Breast epithelium (tissue), 4 donors: Measurements from ENCODE around the gene STK4. TPM values are rescaled to one million over a fixed set of nuclear protein-coding genes. Genes with fewer than 3 reads are reported as not detected.

ENCODE experiments used
- DNase-seq, 2 donors: peaks; one replicate each; pipeline ENCODE4 v3.0.0-alpha.2; 2019; ENCODE audit warnings: low spot score in 2 of 2
- H3K27ac ChIP-seq, 2 donors: fragments of 200-600 bp; sonication (generic) in 1 of 2; one replicate each; pipeline ENCODE4 v1.5.1; 2016 to 2019; ENCODE audit warnings: mild to moderate bottlenecking in 1 of 2
- H3K27me3 ChIP-seq, 2 donors: fragments of 200-600 bp; sonication (generic) in 1 of 2; one replicate each; pipeline versions ENCODE4 v1.5.1 to v1.6.0; 2017 to 2019; ENCODE audit warnings: control low read depth in 1 of 2, mild to moderate bottlenecking in 1 of 2
- H3K36me3 ChIP-seq: fragments of 200-600 bp; one replicate; pipeline ENCODE4 v1.5.1; 2019
- H3K4me1 ChIP-seq, 2 donors: fragments of 200-600 bp; sonication (generic); one replicate each; pipeline ENCODE4 v1.5.1; 2016 to 2019; ENCODE audit warnings: control low read depth in 1 of 2
- H3K4me3 ChIP-seq, 3 donors: fragments of 200-600 bp; sonication (generic); 1 replicate in 2 of 3; 2 replicates in 1 of 3; pipeline ENCODE4 v1.5.1; 2016 to 2019; ENCODE audit warnings: mild to moderate bottlenecking in 3 of 3, moderate library complexity in 2 of 3
- H3K9me3 ChIP-seq, 2 donors: fragments of 200-600 bp; sonication (generic) in 1 of 2; one replicate each; pipeline ENCODE4 v1.5.1; 2016 to 2019; ENCODE audit warnings: control low read depth in 1 of 2
- CTCF ChIP-seq, 3 donors: fragments of 450-650 bp; IDR thresholded peaks; one replicate each; pipeline ENCODE4 v1.5.1; 2016 to 2017; ENCODE audit warnings: antibody characterized with exemption in 3 of 3, mild to moderate bottlenecking in 3 of 3, moderate library complexity in 3 of 3
- POLR2A ChIP-seq: fragments of 450-650 bp; IDR thresholded peaks from one replicate; pipeline ENCODE4 v1.6.1; 2016; ENCODE audit warnings: antibody characterized with exemption, mild to moderate bottlenecking, moderate library complexity
- POLR2AphosphoS5 ChIP-seq, 3 donors: sonication (generic); formaldehyde crosslinking; IDR thresholded peaks; one replicate each; pipeline ENCODE4 v1.6.1; 2017; ENCODE audit warnings: antibody characterized with exemption in 3 of 3
- intact Hi-C: fragments of 100-400 bp; cut with DNase I; formaldehyde crosslinking; loops from one replicate; pipeline ENCODE4 v1.15.1; 2023; ENCODE audit warnings: low total_unique reads
- total RNA-seq, 3 donors: library from RNA; depleted of rRNA; stranded (reverse); fragments of >200 nt; gene quantifications; one replicate each; pipeline ENCODE4 v1.1.0, GENCODE V29; 2016

The STK4 gene
- total RNA-seq, 3 donors from 2014 or later = 33.1 to 35.3 (median 34.7) TPM

- Histone ChIP-seq H3K36me3 (no peaks in the 10 kb centered on the region), H3K4me3 (no peak overlapping the region), H3K4me1 (no peaks in the 10 kb centered on the region), H3K27ac (no peak overlapping the region), H3K27me3 (no peaks in the 10 kb centered on the region), H3K9me3 (no peaks in the 10 kb centered on the region)
- no peak for TF ChIP-seq CTCF (IDR thresholded peaks at IDR 0.05)
- no peak for TF ChIP-seq POLR2A
- TF ChIP-seq POLR2AphosphoS5 (IDR thresholded peaks at IDR 0.05) = no peak
- no peak for DNase-seq
- intact Hi-C loops = no loop called here
Observed at GRCh38 chr20:45017281-45017680, 51.0 kb downstream of the STK4 start.

- no peak overlapping the region for H3K4me3 ChIP-seq
- H3K27me3 ChIP-seq = no peaks in the 10 kb centered on the region
- intact Hi-C loops = no loop called here
- H3K27ac ChIP-seq = no peak overlapping the region
- no peaks in the 10 kb centered on the region for H3K36me3 ChIP-seq
- no peaks in the 10 kb centered on the region for H3K9me3 ChIP-seq
- H3K4me1 ChIP-seq = no peaks in the 10 kb centered on the region
- no peak for DNase-seq
- no peak for TF ChIP-seq POLR2AphosphoS5 (IDR thresholded peaks at IDR 0.05)
- TF ChIP-seq CTCF (IDR thresholded peaks at IDR 0.05) = no peak
- no peak for TF ChIP-seq POLR2A
Observed at GRCh38 chr20:45017857-45018256, 51.5 kb downstream of the STK4 start.

- no peak overlapping the region for H3K27ac ChIP-seq
- no peaks in the 10 kb centered on the region for H3K4me1 ChIP-seq
- DNase-seq = no peak
- H3K36me3 ChIP-seq = no peaks in the 10 kb centered on the region
- TF ChIP-seq POLR2AphosphoS5 (IDR thresholded peaks at IDR 0.05) (no peak), CTCF (IDR thresholded peaks at IDR 0.05) (no peak), POLR2A (no peak)
- H3K9me3 ChIP-seq = no peaks in the 10 kb centered on the region
- intact Hi-C loops = no loop called here
- no peaks in the 10 kb centered on the region for H3K27me3 ChIP-seq
- no peak overlapping the region for H3K4me3 ChIP-seq
Observed at GRCh38 chr20:45019027-45019761, 52.9 kb downstream of the STK4 start.

GRCh38 chr20:45019762-45020123 lies 53.4 kb downstream of the STK4 start:
- H3K4me3 ChIP-seq = no peak overlapping the region
- no peaks in the 10 kb centered on the region for H3K27me3 ChIP-seq
- no peaks in the 10 kb centered on the region for H3K9me3 ChIP-seq
- no peak overlapping the region for H3K27ac ChIP-seq
- no peaks in the 10 kb centered on the region for H3K4me1 ChIP-seq
- TF ChIP-seq POLR2A (no peak), CTCF (IDR thresholded peaks at IDR 0.05) (no peak), POLR2AphosphoS5 (IDR thresholded peaks at IDR 0.05) (no peak)
- intact Hi-C loops = no loop called here
- H3K36me3 ChIP-seq = no peaks in the 10 kb centered on the region
- DNase-seq = no peak

- Histone ChIP-seq H3K27ac (no peak overlapping the region), H3K9me3 (no peaks in the 10 kb centered on the region), H3K4me1 (no peaks in the 10 kb centered on the region), H3K4me3 (no peak overlapping the region), H3K36me3 (no peaks in the 10 kb centered on the region), H3K27me3 (no peaks in the 10 kb centered on the region)
- intact Hi-C loops = no loop called here
- DNase-seq = peak in 1 of 2 donors; percentile 30
- no peak for TF ChIP-seq CTCF (IDR thresholded peaks at IDR 0.05)
- no peak for TF ChIP-seq POLR2AphosphoS5 (IDR thresholded peaks at IDR 0.05)
- no peak for TF ChIP-seq POLR2A
Observed at GRCh38 chr20:45020236-45020886, 54.0 kb downstream of the STK4 start.
